HCT116 (cell line): ENCODE data around the gene CNDP1. TPM values are rescaled to one million over a fixed set of nuclear protein-coding genes. Genes with fewer than 3 reads are reported as not detected.

Experiments used
- ATAC-seq: fragments of 200-7000 bp; cut with Tn5 transposase; 2 replicates; pipeline ENCODE4 v1.9.1; 2020; ENCODE audit warnings: mild to moderate bottlenecking, moderate library complexity
- BruUV-seq: library from RNA; stranded (reverse); fragments of 400-500 nt; replicated peaks from 2 replicates; lab custom pipeline; 2021; lab: Mats Ljungman, UMichigan
- CTCF ChIA-PET: fragments of 300-600 bp; sonication (Branson Sonifier 250); formaldehyde crosslinking; loops from one replicate; lab custom pipeline; 2021; ENCODE audit warnings: antibody characterized with exemption; lab: Charles Lee
- POLR2A ChIA-PET: fragments of 300-600, 350-600 bp; sonication (Branson Sonifier 250); formaldehyde crosslinking; loops from one replicate; lab custom pipeline; 2021; ENCODE audit warnings: antibody characterized with exemption; lab: Charles Lee
- RAD21 ChIA-PET, 2 experiments: fragments of 300-600 bp; sonication (Branson Sonifier 250); formaldehyde crosslinking; loops; one replicate each; lab custom pipeline; 2023; ENCODE audit warnings: low total read pairs in 2 of 2; ENCODE audit not compliant: uncharacterized antibody in 2 of 2, unreplicated experiment in 2 of 2, low non-redundant PET in 1 of 2; lab: Charles Lee
- DNase-seq: peaks from one replicate; pipeline ENCODE4 v3.0.0-alpha.2; 2010; ENCODE audit warnings: low read depth, low spot score
- H2AFZ ChIP-seq: fragments of 200-600 bp; shearing (Covaris generic), sonication (generic); 2 replicates; pipeline ENCODE4 v1.6.1; 2017; ENCODE audit warnings: low read depth, mixed run types, mixed read lengths, antibody characterized with exemption, low read length; ENCODE audit not compliant: poor library complexity, severe bottlenecking
- H3K27ac ChIP-seq: 2 replicates; pipeline ENCODE4 v1.5.1; 2012; ENCODE audit warnings: low read depth, low read length
- H3K27me3 ChIP-seq: fragments of 200-600 bp; sonication (generic); 2 replicates; pipeline ENCODE4 v1.6.1; 2016; ENCODE audit warnings: mixed run types, low read length, mixed read lengths; ENCODE audit not compliant: insufficient read depth
- H3K36me3 ChIP-seq, 2 experiments: fragments of 200-500 bp in 1 of 2; fragments of 200-600 bp in 1 of 2; sonication (Bioruptor generic) in 1 of 2; sonication (generic) in 1 of 2; 2 replicates each; pipeline versions ENCODE4 v1.5.1 to v1.6.1; 2014 to 2016; ENCODE audit warnings: low read length in 2 of 2, inconsistent platforms in 1 of 2, mixed read lengths in 1 of 2, mixed run types in 1 of 2; ENCODE audit not compliant: insufficient read depth in 2 of 2, control insufficient read depth in 1 of 2
- H3K4me1 ChIP-seq, 2 experiments: fragments of 200-600 bp in 1 of 2; sonication (generic) in 1 of 2; 2 replicates each; pipeline versions ENCODE4 v1.5.1 to v1.6.1; 2012 to 2017; ENCODE audit warnings: low read length in 2 of 2, inconsistent platforms in 1 of 2, mild to moderate bottlenecking in 1 of 2, mixed read lengths in 1 of 2, mixed run types in 1 of 2, moderate library complexity in 1 of 2; ENCODE audit not compliant: insufficient read depth in 2 of 2, control insufficient read depth in 1 of 2
- H3K4me2 ChIP-seq: fragments of 200-600 bp; sonication (generic); 2 replicates; pipeline ENCODE4 v1.6.1; 2017; ENCODE audit warnings: mixed run types, low read length, mixed read lengths
- H3K4me3 ChIP-seq, 2 experiments: fragments of 200-600 bp in 1 of 2; sonication (generic) in 1 of 2; replicated peaks in 1 of 2; 2 replicates each; pipeline ENCODE4 v1.5.1; 2011 to 2016; ENCODE audit warnings: low read length in 2 of 2, control low read depth in 1 of 2, low read depth in 1 of 2, mild to moderate bottlenecking in 1 of 2, mixed read lengths in 1 of 2, mixed run types in 1 of 2
- H3K79me2 ChIP-seq: fragments of 200-600 bp; sonication (generic); 2 replicates; pipeline ENCODE4 v1.6.1; 2017; ENCODE audit warnings: mild to moderate bottlenecking, mixed run types, low read length, moderate library complexity, mixed read lengths; ENCODE audit not compliant: insufficient read depth
- H3K9ac ChIP-seq: fragments of 200-600 bp; sonication (generic); 2 replicates; pipeline ENCODE4 v1.6.1; 2016; ENCODE audit warnings: low read length, mixed read lengths
- H3K9me2 ChIP-seq: fragments of 200-600 bp; sonication (generic), shearing (Covaris generic); 2 replicates; pipeline ENCODE4 v1.6.1; 2017; ENCODE audit warnings: mixed run types, mild to moderate bottlenecking, moderate library complexity; ENCODE audit not compliant: insufficient read depth
- H3K9me3 ChIP-seq, 2 experiments: fragments of 200-500 bp in 1 of 2; fragments of 200-600 bp in 1 of 2; sonication (Bioruptor generic) in 1 of 2; sonication (generic) in 1 of 2; 2 replicates each; pipeline ENCODE4 v1.6.1; 2014 to 2017; ENCODE audit warnings: low read length in 2 of 2, mixed read lengths in 2 of 2, inconsistent platforms in 1 of 2, low read depth in 1 of 2, mild to moderate bottlenecking in 1 of 2, mixed run types in 1 of 2, moderate library complexity in 1 of 2; ENCODE audit not compliant: control insufficient read depth in 1 of 2, insufficient read depth in 1 of 2
- H4K20me1 ChIP-seq: fragments of 200-600 bp; sonication (generic), shearing (Covaris generic); 2 replicates; pipeline ENCODE4 v1.6.1; 2017; ENCODE audit warnings: mixed run types, mild to moderate bottlenecking, moderate library complexity; ENCODE audit not compliant: insufficient read depth
- EGR1 ChIP-seq: IDR thresholded peaks from 2 replicates; pipeline ENCODE4 v1.6.1; 2012; ENCODE audit warnings: low read depth
- EZH2 ChIP-seq: fragments of 200-600 bp; sonication (generic); IDR thresholded peaks from 2 replicates; pipeline ENCODE4 v1.6.1; 2017; ENCODE audit warnings: antibody characterized with exemption, mixed run types
- JUND ChIP-seq: IDR thresholded peaks from 2 replicates; pipeline ENCODE4 v1.6.1; 2012
- POLR2A ChIP-seq: IDR thresholded peaks from 2 replicates; pipeline ENCODE4 v1.7.0; 2011; ENCODE audit warnings: borderline replicate concordance; ENCODE audit not compliant: insufficient read depth, insufficient read length; ENCODE audit errors: extremely low read depth
- YY1 ChIP-seq: IDR thresholded peaks from 2 replicates; pipeline ENCODE4 v1.6.1; 2011; ENCODE audit warnings: low read length, low read depth, moderate library complexity, mild to moderate bottlenecking; ENCODE audit not compliant: insufficient replicate concordance; ENCODE audit errors: extremely low read depth
- ZFX ChIP-seq: fragments of 450-650 bp; IDR thresholded peaks from 2 replicates; pipeline ENCODE4 v1.6.1; 2017
- ZNF274 ChIP-seq: fragments of 200-500 bp; sonication (Bioruptor generic); IDR thresholded peaks from 2 replicates; pipeline ENCODE4 v1.6.1; 2014; ENCODE audit warnings: mild to moderate bottlenecking, low read depth, low read length, inconsistent platforms
- intact Hi-C: fragments of 100-400 bp; cut with micrococcal nuclease; formaldehyde crosslinking; loops from 2 replicates; pipeline ENCODE4 v1.10.0; 2022
- total RNA-seq: library from RNA; stranded (reverse); gene quantifications from one replicate; pipeline ENCODE4 v1.2.1, GENCODE V29; 2021; ENCODE audit not compliant: unreplicated experiment
- TF ChIP-seq, protein P1 (sequence below), 3 experiments: fragments of 200-600 bp in 1 of 3; sonication (generic) in 1 of 3; IDR thresholded peaks in 2 of 3; conservative IDR thresholded peaks in 1 of 3; 2 replicates each; pipeline ENCODE4 v1.5.1; 2012 to 2017; ENCODE audit warnings: low read depth in 2 of 3, low read length in 2 of 3, antibody characterized with exemption in 1 of 3, borderline replicate concordance in 1 of 3, control low read depth in 1 of 3, mild to moderate bottlenecking in 1 of 3, mixed read lengths in 1 of 3, mixed run types in 1 of 3, moderate library complexity in 1 of 3; ENCODE audit not compliant: insufficient read depth in 1 of 3
- TF ChIP-seq, protein P2 (sequence below): IDR thresholded peaks from 2 replicates; pipeline ENCODE4 v1.6.1; 2012
- TF ChIP-seq, protein P3 (sequence below): IDR thresholded peaks from 2 replicates; pipeline ENCODE4 v1.6.1; 2012; ENCODE audit warnings: low read depth

Gene CNDP1
- total RNA-seq, 1 experiment from 2014 or later = not detected

DNA sequence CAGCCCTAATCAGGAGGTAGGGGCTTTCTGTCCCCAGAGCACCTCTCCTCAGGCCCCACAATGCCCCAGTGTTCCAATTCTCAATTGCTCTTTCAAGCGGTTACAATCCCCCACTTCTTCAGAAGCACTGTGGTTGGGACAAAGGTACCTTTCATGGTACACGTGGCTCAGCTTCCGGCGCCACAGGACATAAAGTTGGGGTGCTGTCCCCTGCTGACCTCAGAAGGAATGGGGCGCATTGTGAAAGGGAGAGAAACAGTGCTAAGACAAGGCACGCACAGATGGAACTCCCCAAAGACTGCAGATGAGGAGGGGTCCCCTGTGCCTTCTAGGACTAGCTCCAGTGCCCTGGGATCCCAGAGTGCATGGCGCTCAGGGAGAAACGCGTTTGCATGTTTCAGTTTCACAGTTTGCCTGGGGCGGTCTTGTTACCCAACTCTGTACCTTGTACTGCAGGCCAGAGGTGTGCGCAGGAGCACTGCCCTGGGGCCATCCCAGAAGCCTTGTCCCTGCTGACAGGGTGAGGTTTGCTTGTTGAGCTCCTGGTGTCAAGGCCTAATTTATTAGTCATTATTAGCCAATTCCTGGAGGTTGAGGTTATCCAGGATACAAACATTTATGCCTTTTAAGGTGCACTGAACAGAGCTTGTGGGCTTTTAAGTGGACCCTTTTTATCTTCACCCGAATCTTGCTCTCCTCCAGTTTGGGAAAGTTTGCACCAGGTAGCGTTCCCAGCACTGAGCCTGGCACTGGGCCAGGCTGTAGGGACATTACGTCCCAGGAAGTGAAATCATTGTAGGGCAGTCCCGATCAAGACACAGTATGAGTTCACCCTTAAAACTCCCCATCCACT, 7.6 kb downstream of the CNDP1 start:
- intact Hi-C loops = no loop called here
- Histone ChIP-seq H4K20me1 (no peaks in the 10 kb centered on the region), H3K4me1 (no peaks in the 10 kb centered on the region), H3K4me2 (no peak overlapping the region), H3K36me3 (no peaks in the 10 kb centered on the region), H3K4me3 (no peak overlapping the region), H3K27ac (no peak overlapping the region), H2AFZ (no peak overlapping the region), H3K9me3 (no peaks in the 10 kb centered on the region), H3K79me2 (no peaks in the 10 kb centered on the region), H3K27me3 (0 out of 2 replicates have a peak, but pooled peaks cover 3% of the 10 kb centered on the region), H3K9me2 (no peaks in the 10 kb centered on the region), H3K9ac (no peak overlapping the region)
- POLR2A ChIA-PET = no interaction called here
- RAD21 ChIA-PET = no interaction called here
- CTCF ChIA-PET = interaction anchor here (1.6 kb wide), 1 partner anchor 10 kb away, joined by 6 read pairs; no protein-coding TSS in a partner anchor
- DNase-seq (no peak), ATAC-seq (no peak)
- TF ChIP-seq POLR2A = no peak
- TF ChIP-seq, protein P1, sequence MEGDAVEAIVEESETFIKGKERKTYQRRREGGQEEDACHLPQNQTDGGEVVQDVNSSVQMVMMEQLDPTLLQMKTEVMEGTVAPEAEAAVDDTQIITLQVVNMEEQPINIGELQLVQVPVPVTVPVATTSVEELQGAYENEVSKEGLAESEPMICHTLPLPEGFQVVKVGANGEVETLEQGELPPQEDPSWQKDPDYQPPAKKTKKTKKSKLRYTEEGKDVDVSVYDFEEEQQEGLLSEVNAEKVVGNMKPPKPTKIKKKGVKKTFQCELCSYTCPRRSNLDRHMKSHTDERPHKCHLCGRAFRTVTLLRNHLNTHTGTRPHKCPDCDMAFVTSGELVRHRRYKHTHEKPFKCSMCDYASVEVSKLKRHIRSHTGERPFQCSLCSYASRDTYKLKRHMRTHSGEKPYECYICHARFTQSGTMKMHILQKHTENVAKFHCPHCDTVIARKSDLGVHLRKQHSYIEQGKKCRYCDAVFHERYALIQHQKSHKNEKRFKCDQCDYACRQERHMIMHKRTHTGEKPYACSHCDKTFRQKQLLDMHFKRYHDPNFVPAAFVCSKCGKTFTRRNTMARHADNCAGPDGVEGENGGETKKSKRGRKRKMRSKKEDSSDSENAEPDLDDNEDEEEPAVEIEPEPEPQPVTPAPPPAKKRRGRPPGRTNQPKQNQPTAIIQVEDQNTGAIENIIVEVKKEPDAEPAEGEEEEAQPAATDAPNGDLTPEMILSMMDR (IDR thresholded peaks at IDR 0.05 in 2 of 3, conservative IDR thresholded peaks at IDR 0.05 in 1 of 3; ENCODE audit: borderline replicate concordance in 1 of 3, insufficient read depth in 1 of 3, low read depth in 2 of 3, low read length in 2 of 3) = no peak
- no TSS peak for BruUV-seq

DNA sequence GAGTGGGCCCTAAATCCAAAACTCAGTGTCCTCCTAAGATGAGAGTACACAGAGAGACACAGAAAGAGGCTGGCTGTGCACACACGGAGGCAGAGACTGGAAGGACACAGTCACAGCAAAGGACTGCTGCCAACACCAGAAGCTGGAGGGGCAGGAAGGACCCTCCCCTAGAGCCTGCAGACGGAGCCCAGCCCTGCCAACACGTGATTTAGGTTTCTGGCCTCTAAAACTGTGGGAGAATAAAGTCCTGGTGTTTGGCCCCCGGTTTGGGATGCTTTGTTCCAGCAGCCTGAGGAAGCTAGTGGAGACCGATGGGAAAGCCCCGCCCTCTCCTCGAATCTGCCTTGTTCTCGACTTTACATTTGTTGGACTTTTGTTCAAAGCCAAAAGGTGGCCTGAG, 10.6 kb downstream of the CNDP1 start:
- ChIA-PET RAD21 (no interaction called here), CTCF (no interaction called here), POLR2A (no interaction called here)
- Histone ChIP-seq H3K27ac (no peak overlapping the region), H3K9me3 (peaks cover 0 to 6% of the 10 kb centered on the region in 2 experiments; a peak in 1 of 4 replicates), H4K20me1 (no peaks in the 10 kb centered on the region), H3K4me3 (no peak overlapping the region), H3K9ac (no peak overlapping the region), H3K79me2 (no peaks in the 10 kb centered on the region), H3K4me2 (no peak overlapping the region), H3K4me1 (no peaks in the 10 kb centered on the region), H3K36me3 (no peaks in the 10 kb centered on the region), H2AFZ (no peak overlapping the region), H3K9me2 (no peaks in the 10 kb centered on the region), H3K27me3 (no peaks in the 10 kb centered on the region)
- TF ChIP-seq POLR2A = no peak
- TF ChIP-seq, protein P2, sequence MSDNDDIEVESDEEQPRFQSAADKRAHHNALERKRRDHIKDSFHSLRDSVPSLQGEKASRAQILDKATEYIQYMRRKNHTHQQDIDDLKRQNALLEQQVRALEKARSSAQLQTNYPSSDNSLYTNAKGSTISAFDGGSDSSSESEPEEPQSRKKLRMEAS = no peak
- no peak for TF ChIP-seq ZNF274
- TF ChIP-seq, protein P3, sequence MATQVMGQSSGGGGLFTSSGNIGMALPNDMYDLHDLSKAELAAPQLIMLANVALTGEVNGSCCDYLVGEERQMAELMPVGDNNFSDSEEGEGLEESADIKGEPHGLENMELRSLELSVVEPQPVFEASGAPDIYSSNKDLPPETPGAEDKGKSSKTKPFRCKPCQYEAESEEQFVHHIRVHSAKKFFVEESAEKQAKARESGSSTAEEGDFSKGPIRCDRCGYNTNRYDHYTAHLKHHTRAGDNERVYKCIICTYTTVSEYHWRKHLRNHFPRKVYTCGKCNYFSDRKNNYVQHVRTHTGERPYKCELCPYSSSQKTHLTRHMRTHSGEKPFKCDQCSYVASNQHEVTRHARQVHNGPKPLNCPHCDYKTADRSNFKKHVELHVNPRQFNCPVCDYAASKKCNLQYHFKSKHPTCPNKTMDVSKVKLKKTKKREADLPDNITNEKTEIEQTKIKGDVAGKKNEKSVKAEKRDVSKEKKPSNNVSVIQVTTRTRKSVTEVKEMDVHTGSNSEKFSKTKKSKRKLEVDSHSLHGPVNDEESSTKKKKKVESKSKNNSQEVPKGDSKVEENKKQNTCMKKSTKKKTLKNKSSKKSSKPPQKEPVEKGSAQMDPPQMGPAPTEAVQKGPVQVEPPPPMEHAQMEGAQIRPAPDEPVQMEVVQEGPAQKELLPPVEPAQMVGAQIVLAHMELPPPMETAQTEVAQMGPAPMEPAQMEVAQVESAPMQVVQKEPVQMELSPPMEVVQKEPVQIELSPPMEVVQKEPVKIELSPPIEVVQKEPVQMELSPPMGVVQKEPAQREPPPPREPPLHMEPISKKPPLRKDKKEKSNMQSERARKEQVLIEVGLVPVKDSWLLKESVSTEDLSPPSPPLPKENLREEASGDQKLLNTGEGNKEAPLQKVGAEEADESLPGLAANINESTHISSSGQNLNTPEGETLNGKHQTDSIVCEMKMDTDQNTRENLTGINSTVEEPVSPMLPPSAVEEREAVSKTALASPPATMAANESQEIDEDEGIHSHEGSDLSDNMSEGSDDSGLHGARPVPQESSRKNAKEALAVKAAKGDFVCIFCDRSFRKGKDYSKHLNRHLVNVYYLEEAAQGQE = no peak
- TF ChIP-seq ZFX = no peak
- TF ChIP-seq YY1 = no peak
- TF ChIP-seq EZH2 = no peak
- TF ChIP-seq JUND = no peak
- TF ChIP-seq EGR1 = no peak
- no peak for DNase-seq
- intact Hi-C loops = no loop called here
- no TSS peak for BruUV-seq
- ATAC-seq = no peak
